GM23248 (cell line): ENCODE measurements around the gene METTL1. TPM values are rescaled to one million over a fixed set of nuclear protein-coding genes. Genes with fewer than 3 reads are reported as not detected.

Source experiments
- DNase-seq: peaks from one replicate; pipeline ENCODE4 v3.0.0-alpha.2; 2015
- H2AFZ ChIP-seq: fragments of 200-600 bp; sonication (generic); 2 replicates; pipeline ENCODE4 v1.6.1; 2016; ENCODE audit warnings: antibody characterized with exemption
- H3F3A ChIP-seq: fragments of 200-600 bp; sonication (generic); 2 replicates; pipeline ENCODE4 v1.6.1; 2016; ENCODE audit warnings: mild to moderate bottlenecking, antibody characterized with exemption, mixed run types; ENCODE audit not compliant: insufficient read depth
- H3K27ac ChIP-seq: fragments of 200-600 bp; sonication (generic); 2 replicates; pipeline ENCODE4 v1.5.1; 2016; ENCODE audit warnings: mild to moderate bottlenecking
- H3K27me3 ChIP-seq: fragments of 200-600 bp; sonication (generic); replicated peaks from 2 replicates; pipeline ENCODE4 v1.6.1; 2016; ENCODE audit warnings: mild to moderate bottlenecking; ENCODE audit not compliant: insufficient read depth
- H3K36me3 ChIP-seq: fragments of 200-600 bp; sonication (generic); 2 replicates; pipeline ENCODE4 v1.6.1; 2016; ENCODE audit warnings: low read depth, mild to moderate bottlenecking
- H3K4me1 ChIP-seq: fragments of 200-600 bp; sonication (generic); 2 replicates; pipeline ENCODE4 v1.6.1; 2016; ENCODE audit warnings: mild to moderate bottlenecking; ENCODE audit not compliant: insufficient read depth
- H3K4me2 ChIP-seq: fragments of 200-600 bp; sonication (generic); one replicate; pipeline ENCODE4 v1.6.1; 2016; ENCODE audit warnings: mild to moderate bottlenecking; ENCODE audit not compliant: unreplicated experiment
- H3K4me3 ChIP-seq: fragments of 200-600 bp; sonication (generic); 2 replicates; pipeline ENCODE4 v1.5.1; 2016; ENCODE audit warnings: mild to moderate bottlenecking
- H3K79me2 ChIP-seq: fragments of 200-600 bp; sonication (generic); 2 replicates; pipeline ENCODE4 v1.6.1; 2016; ENCODE audit warnings: mild to moderate bottlenecking; ENCODE audit not compliant: insufficient read depth
- H3K9ac ChIP-seq: fragments of 200-600 bp; sonication (generic); 2 replicates; pipeline ENCODE4 v1.6.1; 2016; ENCODE audit warnings: mild to moderate bottlenecking
- H3K9me2 ChIP-seq: fragments of 200-600 bp; sonication (generic); 2 replicates; pipeline ENCODE4 v1.6.1; 2016; ENCODE audit warnings: mixed run types, mild to moderate bottlenecking, moderate library complexity; ENCODE audit not compliant: insufficient read depth
- H3K9me3 ChIP-seq: fragments of 200-600 bp; sonication (generic); one replicate; pipeline ENCODE4 v1.6.1; 2017; ENCODE audit warnings: low read depth
- H4K20me1 ChIP-seq: fragments of 200-600 bp; sonication (generic); 2 replicates; pipeline ENCODE4 v1.6.0; 2016; ENCODE audit not compliant: insufficient read depth
- EZH2 ChIP-seq: fragments of 200-600 bp; sonication (generic); IDR thresholded peaks from 2 replicates; pipeline ENCODE4 v1.6.1; 2018; ENCODE audit warnings: antibody characterized with exemption, mild to moderate bottlenecking; ENCODE audit not compliant: insufficient read depth, poor library complexity, severe bottlenecking
- EZH2phosphoT487 ChIP-seq: fragments of 200-600 bp; sonication (generic); IDR thresholded peaks from 2 replicates; pipeline ENCODE4 v1.6.1; 2018; ENCODE audit warnings: antibody characterized with exemption, moderate library complexity, mild to moderate bottlenecking, low read depth; ENCODE audit not compliant: insufficient read depth
- WGBS, 2 experiments: methylation state at CpG; one replicate each; pipeline ENCODE4 v1.1.6; 2015 to 2017; ENCODE audit warnings: low lambda C conversion rate in 2 of 2, low coverage in 1 of 2; ENCODE audit errors: missing lambda C conversion rate in 2 of 2; 5-methylcytosine and 5-hydroxymethylcytosine counted together
- in situ Hi-C: fragments of 300-500 bp; cut with MboI; formaldehyde crosslinking; loops from 2 replicates; pipeline ENCODE4 v1.15.0; 2020
- polyA plus RNA-seq: library from polyadenylated mRNA; unstranded; fragments of >200 nt; fragmentation: Nextera tagmentation; extraction: Ambion mirVana; gene quantifications from 2 replicates; pipeline ENCODE4 v1.2.1, GENCODE V29; 2016
- total RNA-seq: library from RNA; depleted of rRNA; stranded (reverse); fragments of >200 nt; shearing (Covaris generic); gene quantifications from 2 replicates; pipeline ENCODE4 v1.2.3, GENCODE V29; 2014

The METTL1 gene
- total and polyA plus RNA-seq, 2 experiments from 2014 or later: 3.7 to 33.2 TPM

GRCh38 chr12:57760347-57760982, 11.4 kb downstream of the METTL1 start:
- Histone ChIP-seq H3K27me3 (peaks cover 20% of the 10 kb centered on the region), H3K79me2 (no peaks in the 10 kb centered on the region), H3K9me2 (no peaks in the 10 kb centered on the region), H3K9me3 (no peaks in the 10 kb centered on the region), H3K36me3 (no peaks in the 10 kb centered on the region), H3K9ac (no peak overlapping the region), H3K27ac (no peak overlapping the region), H3K4me2 (no peak overlapping the region), H2AFZ (no peak overlapping the region), H3K4me3 (no peak overlapping the region), H3F3A (no peaks in the 10 kb centered on the region), H4K20me1 (no peaks in the 10 kb centered on the region), H3K4me1 (no peaks in the 10 kb centered on the region)
- in situ Hi-C loops: no loop called here
- no peak for TF ChIP-seq EZH2phosphoT487
- no peak for TF ChIP-seq EZH2
- 86 to 92% methylated on average over 3 of the region's 3 CpGs for WGBS, 2 experiments
- no peak for DNase-seq

- Histone ChIP-seq H3K4me3 (no peak overlapping the region), H3K9me2 (no peaks in the 10 kb centered on the region), H2AFZ (no peak overlapping the region), H3K27me3 (peaks cover 15% of the 10 kb centered on the region), H3K9ac (no peak overlapping the region), H3K4me1 (no peaks in the 10 kb centered on the region), H3K36me3 (no peaks in the 10 kb centered on the region), H3K79me2 (no peaks in the 10 kb centered on the region), H4K20me1 (no peaks in the 10 kb centered on the region), H3K9me3 (no peaks in the 10 kb centered on the region), H3K4me2 (no peak overlapping the region), H3F3A (no peaks in the 10 kb centered on the region), H3K27ac (no peak overlapping the region)
- TF ChIP-seq EZH2 (no peak), EZH2phosphoT487 (no peak)
- WGBS, 2 experiments: 13 to 20% methylated on average over 3 of the region's 3 CpGs
- in situ Hi-C loops: no loop called here
- peak; percentile 46 for DNase-seq
Measured at GRCh38 chr12:57759360-57759980, 12.4 kb downstream of the METTL1 start.

GRCh38 chr12:57758552-57759359, 13.1 kb downstream of the METTL1 start:
- no peak for DNase-seq
- Histone ChIP-seq H3K4me1 (no peaks in the 10 kb centered on the region), H3K4me2 (no peak overlapping the region), H3K9me2 (no peaks in the 10 kb centered on the region), H3K4me3 (no peak overlapping the region), H3F3A (peaks cover 6% of the 10 kb centered on the region; the same call in 1 of the 2 replicates), H3K9me3 (no peaks in the 10 kb centered on the region), H3K9ac (no peak overlapping the region), H2AFZ (no peak overlapping the region), H4K20me1 (no peaks in the 10 kb centered on the region), H3K36me3 (no peaks in the 10 kb centered on the region), H3K79me2 (no peaks in the 10 kb centered on the region), H3K27me3 (peaks cover 22% of the 10 kb centered on the region), H3K27ac (no peak overlapping the region)
- in situ Hi-C loops: no loop called here
- 78 to 84% methylated on average over 24 to 25 of the region's 25 CpGs for WGBS, 2 experiments
- TF ChIP-seq EZH2phosphoT487 (no peak), EZH2 (no peak)

DNA sequence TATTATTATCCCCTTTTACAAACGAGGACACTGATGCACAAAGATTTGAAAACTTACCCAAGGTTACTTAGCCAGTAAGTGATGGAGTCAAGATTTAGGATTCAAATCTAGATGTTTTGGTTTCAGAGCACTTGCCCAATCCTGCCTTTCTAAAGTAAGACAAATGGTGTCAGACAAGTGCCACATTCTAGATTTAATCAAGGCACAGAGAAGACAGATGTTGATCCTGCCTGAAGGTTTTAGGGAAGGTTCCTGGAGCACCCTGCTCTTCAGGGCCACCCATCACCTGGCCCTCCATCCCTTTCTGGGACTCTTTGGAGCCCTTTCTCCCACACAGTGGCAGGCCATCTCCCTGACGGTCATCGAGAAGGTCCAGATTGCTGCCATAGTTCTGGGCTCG, 14.1 kb downstream of the METTL1 start:
- no peak overlapping the region for H3K9ac ChIP-seq
- no peaks in the 10 kb centered on the region for H3K36me3 ChIP-seq
- H3K4me2 ChIP-seq: no peak overlapping the region
- H3K9me2 ChIP-seq: no peaks in the 10 kb centered on the region
- H3K79me2 ChIP-seq: no peaks in the 10 kb centered on the region
- H3K9me3 ChIP-seq: no peaks in the 10 kb centered on the region
- H4K20me1 ChIP-seq: no peaks in the 10 kb centered on the region
- no peaks in the 10 kb centered on the region for H3K4me1 ChIP-seq
- no peak overlapping the region for H2AFZ ChIP-seq
- TF ChIP-seq EZH2phosphoT487 (no peak), EZH2 (no peak)
- in situ Hi-C loops: no loop called here
- DNase-seq: no peak
- 75 to 83% methylated on average over 4 of the region's 4 CpGs for WGBS, 2 experiments
- peaks cover 22% of the 10 kb centered on the region for H3K27me3 ChIP-seq
- peaks cover 11% of the 10 kb centered on the region for H3F3A ChIP-seq
- H3K27ac ChIP-seq: no peak overlapping the region
- H3K4me3 ChIP-seq: no peak overlapping the region
